NK-92 treated with Interleukin-12 subunit alpha and Interleukin-12 subunit beta, amount 100 ng/mL, for 24 hours (cell line): ENCODE data around the gene OR2H1.
"Not testable (repeated sequence)": the region's sequence is repeated elsewhere in the genome, so short reads cannot be mapped to it uniquely, and the experiment has no call there.

Source experiments
- DNase-seq: peaks from one replicate; lab custom pipeline; 2025; lab: John Stamatoyannopoulos, UW

Gene OR2H1

DNA sequence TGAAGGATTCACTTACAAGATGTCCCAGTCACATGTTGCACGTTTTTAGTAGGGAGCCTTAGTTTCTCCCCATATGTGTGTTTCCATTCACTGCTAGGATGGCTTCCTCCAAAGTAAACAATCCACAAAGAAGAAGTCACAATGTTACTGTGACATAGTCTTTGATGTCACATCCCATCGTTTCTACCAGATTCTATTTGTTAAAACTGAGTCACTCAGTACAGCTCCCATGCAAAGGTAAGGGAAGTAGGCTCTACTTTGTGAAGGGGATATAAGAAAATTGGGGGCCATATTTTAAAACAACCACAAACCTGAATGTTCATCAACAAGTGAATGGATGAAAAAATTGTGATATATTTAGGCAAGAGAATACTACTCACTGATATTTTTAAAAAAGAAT is at the start of gene OR2H1, which contains the start of gene OR11A1:
OR2H1 (plus strand) TSS at position 185 of the 400 bp plus-strand sequence. CDS start 4,615 bp downstream, outside the sequence.
OR11A1 (minus strand) TSS at position 101 of the 400 bp plus-strand sequence. CDS start 29,430 bp downstream, outside the sequence.
- no peak for DNase-seq

DNA sequence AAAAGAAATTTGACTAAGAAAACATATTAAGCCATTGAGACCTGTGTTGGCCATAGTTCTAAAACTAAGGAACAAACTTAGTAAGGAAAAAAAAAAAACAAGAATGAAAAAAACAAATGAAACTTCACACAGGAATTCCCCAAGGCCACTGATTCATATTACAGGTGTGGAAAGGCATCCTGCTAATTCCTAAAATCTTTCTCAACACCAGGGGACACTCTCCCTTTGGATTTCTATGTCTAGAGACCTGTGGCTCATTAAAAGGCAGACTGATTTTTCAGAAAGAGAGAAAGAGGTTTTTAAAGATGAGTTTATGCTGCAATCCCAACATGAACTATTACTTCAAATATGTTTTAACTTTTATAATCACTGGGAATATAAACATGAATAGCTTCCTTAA is 42.4 kb upstream of the OR2H1 start, which contains the start of gene OR12D1:
OR12D1 (plus strand) TSS at position 341 of the 400 bp plus-strand sequence.
- no peak for DNase-seq

DNA sequence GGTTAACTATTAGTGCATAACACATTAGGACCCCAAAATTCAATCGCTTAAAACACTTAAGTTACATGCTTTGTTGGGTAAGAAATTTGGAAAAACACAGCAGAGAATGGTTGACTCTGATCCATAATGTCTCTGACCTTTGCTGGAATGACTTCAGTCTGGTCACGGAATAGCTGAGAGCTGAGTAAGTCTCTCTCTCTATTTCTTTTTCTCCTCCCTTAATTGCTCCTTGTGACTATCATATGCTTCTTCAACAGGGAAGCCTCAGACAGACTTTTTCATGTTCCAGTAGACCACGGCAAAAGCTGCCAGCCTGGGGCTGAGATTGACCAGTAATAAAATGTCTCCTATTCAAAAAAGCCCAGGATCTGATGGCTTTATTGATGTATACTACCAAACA is 37.4 kb upstream of the OR2H1 start:
- no peak for DNase-seq

DNA sequence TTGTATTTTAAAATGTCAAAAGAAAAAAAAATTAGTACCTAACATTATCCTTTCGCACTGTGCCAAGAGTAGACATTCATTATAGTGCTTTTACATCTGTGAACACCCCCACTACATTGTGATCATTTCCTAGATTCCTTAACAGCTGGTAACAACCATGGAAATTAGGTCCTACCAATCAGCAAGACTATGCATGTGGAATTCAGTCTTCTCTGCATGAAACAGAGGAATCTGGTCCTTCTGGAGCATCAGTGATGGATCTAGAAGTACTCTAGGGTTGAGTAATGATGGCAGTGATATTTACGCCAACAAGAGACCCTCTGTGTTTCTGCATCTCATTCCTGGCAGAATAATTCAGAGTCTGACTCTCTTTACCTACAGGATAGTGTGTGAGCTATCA is 32.8 kb upstream of the OR2H1 start:
- DNase-seq: no peak

DNA sequence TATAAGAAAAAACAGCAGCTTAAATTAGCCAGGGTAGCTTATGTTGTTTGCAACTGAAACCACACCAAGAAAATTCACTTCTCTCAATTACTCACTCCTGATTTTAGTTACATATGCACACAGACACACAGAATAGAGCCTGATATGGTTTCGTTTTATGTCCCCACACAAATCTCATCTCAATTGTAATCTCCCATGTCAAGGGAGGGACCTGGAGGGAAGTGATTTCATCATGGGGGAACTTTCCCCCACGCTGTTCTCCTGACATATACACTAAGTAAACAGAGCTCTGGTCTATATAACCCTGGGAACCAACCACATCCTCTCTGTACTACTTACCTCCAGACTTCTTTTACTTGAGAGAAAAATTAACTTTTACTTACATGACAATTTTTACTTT is 32.4 kb upstream of the OR2H1 start:
- DNase-seq: no peak

DNA sequence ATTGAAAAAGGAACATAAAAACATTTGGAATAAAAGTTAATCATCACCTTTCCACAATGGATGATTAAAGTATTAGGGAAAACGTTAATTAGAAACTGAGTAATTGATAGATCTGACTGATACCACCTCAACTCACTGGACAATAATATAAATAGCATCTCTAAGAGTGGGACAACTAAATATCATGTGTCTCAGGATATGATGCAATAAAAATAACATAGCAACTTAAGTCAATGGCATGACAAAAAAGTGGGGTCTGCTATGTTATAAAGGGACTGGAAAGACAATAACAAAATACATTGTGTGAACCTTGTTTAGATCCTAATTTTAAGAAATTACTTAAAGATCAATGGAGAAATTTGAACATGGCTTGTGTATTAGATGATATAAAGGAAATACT is 31.9 kb upstream of the OR2H1 start:
- no peak for DNase-seq

DNA sequence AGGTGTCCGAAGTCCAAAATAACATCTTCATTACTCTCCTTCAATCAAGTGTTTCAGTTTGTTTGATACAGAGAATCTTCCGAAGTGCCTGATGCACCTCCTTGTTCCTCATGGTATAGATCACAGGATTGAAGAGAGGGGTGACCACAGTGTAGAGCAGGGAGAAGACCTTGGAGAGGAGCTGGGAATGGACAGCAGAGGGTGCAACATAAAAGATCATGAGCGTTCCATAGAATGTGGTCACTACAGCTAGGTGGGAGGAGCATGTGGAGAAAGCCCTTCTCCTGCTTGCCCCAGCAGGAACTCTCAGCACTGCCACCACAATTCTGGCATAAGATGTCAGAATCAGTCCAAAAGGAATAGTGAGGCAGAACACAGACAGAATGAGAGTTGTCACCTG is 30.3 kb upstream of the OR2H1 start:
- no peak for DNase-seq

DNA sequence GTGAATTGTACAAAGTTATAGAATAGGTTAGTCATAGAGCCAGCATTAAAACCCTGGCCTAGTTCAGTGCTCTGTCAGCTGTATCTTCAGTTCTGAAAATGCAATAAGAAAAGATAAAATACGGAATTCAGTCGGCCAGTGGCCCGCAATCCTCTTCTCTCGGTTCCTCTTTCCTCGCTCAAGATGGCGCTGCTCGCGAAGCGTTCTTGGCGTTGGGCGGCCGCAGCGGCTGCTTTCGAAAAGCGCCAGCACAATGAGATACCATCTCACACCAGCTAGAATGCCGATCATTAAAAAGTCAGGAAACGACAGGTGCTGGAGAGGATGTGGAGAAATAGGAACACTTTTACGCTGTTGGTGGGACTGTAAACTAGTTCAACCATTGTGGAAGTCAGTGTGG is 20.2 kb upstream of the OR2H1 start:
- DNase-seq: not testable (repeated sequence)

DNA sequence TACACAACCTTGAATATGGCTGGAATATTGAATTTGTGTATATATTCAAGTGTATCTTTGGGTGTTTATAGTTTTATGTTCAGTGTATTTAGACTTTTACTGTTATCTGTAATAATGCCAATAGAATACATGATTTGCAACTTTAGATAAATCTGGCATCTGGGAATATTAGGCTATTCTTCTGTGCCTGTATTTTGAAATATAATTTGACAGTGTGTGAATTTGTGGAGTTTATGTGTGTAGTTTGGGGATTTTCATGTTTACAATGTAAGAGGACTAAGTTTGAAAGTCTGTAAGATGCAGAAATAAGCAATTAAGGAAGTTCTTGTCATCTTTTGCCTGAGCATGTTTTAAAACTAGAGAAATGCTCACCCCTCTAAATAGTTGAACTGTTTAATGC is 17.9 kb upstream of the OR2H1 start, which contains the start of gene OR10C1:
OR10C1 (plus strand) TSS at position 301 of the 400 bp plus-strand sequence. CDS start 710 bp downstream, outside the sequence.
- no peak for DNase-seq

DNA sequence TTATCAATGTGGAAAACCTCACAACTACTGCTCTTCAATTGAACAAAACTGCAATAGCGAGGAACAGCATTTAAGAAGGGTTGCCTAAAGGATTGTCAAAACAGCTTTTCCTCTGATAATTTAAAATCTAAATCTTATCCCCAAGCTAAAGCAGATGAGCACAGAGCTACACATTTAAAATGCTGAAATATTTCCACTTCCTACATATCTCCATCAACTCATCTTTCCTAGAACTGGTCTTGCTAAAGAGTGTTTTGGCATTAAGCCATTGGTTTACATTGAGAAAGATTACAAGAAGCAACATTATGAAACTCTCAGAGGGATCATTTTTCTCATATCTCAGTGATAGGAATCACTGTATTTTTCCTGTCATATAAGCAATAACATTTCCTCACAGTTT is 14.2 kb upstream of the OR2H1 start:
- DNase-seq: no peak

DNA sequence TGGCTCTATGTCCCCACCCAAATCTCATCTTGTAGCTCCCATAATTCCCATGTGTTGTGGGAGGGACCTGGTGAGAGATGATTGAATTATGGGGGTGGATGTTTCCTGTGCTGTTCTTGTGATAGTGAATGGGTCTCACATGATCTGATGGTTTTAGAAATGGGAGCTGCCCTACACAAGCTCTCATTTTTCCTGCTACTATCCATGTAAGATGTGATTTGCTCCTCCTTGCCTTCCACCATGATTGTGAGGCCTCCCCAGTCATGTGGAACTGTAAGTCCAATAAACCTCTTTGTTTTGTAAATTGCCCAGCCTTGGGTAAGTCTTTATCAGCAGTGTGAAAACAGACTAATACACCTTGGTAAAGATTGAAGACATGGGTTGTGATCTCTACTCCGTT is 12.9 kb upstream of the OR2H1 start:
- not testable (repeated sequence) for DNase-seq

DNA sequence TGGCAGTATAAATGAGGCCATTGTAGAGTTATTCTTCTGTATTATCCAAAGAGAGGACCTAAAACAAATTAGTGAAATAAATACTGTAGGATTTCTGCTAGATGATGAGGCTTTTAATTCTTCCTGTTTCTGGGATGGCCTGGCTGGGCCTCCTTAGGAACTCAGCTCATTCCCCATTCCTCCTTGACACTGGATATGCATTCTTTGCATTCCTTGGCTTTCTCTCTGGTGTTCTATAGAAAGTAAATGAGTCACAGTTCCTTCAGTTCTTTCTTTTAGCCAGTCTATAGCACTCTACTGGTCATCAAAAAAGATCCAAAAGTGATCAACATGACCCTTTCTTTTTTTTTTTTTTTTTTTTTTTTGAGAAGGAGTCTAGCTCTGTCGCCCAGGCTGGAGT is 9.3 kb upstream of the OR2H1 start:
- no peak for DNase-seq

DNA sequence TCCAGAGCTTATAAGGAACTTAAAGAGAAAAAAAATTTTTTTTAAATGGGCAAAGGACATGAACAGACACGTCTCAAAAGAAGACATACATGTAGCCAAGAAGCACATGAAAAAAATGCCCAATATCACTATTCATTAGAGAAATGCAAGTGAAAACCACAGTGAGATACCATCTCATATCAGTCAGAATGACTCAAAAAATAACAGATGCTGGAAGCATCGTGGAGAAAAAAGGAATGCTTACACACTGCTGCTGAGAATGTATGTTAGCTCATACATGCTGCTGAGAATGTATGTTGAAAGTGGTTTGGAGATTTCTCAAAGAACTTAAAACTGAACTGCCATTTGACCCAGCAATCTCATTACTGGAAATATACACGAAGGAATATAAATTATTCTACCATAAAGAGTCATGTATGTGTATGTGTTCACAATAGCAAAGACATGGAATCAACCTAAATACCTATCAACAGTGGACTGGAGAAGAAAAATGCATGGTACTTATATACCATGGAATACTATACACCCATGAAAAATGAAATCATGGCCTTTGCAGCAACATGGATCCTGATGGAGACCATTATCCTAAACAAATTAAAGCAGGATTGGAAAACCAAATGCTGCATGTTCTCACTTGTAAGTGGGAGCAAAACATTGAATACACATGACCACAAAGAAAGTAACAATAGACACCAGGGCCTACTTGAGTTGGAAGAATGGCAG is 5.3 kb upstream of the OR2H1 start:
- DNase-seq: no peak

DNA sequence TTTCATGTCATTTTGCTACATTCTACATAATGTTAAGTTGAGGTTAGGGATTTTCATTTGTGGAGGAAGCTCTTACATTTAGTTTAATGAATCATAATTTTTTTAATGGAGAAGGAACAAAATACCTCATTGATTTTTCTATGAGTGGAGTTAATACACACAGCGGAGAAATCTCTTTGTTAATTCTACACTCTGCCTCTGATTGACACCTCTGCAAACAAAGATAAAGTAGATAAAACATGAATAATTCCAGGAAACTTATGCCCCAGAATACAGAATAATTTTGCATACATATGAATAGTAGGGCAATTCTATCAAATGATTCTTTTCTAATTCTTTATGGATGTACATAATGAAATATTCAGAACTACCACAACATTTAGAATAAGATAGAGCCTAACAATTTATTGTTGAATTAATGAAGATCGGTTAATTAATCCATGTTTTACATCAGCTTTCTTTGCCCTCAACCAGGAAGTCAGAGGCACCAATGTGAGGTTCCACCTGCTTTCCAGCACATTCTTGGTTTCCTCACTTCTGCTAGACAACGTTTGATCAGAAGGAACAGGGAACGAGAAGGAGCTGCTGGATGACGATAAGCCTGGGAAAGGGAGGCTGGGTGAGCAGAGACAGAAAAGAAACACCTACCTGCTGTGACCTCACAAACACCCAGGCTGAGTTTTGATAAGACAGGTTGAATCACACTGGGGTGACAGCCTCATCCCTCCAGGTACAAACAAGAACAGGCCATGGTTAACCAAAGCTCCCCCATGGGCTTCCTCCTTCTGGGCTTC is 4.3 kb downstream of the OR2H1 start:
- no peak for DNase-seq

DNA sequence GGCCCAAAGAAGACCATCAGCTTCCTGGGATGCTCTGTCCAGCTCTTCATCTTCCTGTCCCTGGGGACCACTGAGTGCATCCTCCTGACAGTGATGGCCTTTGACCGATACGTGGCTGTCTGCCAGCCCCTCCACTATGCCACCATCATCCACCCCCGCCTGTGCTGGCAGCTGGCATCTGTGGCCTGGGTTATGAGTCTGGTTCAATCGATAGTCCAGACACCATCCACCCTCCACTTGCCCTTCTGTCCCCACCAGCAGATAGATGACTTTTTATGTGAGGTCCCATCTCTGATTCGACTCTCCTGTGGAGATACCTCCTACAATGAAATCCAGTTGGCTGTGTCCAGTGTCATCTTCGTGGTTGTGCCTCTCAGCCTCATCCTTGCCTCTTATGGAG is 5.1 kb downstream of the OR2H1 start:
- no peak for DNase-seq

DNA sequence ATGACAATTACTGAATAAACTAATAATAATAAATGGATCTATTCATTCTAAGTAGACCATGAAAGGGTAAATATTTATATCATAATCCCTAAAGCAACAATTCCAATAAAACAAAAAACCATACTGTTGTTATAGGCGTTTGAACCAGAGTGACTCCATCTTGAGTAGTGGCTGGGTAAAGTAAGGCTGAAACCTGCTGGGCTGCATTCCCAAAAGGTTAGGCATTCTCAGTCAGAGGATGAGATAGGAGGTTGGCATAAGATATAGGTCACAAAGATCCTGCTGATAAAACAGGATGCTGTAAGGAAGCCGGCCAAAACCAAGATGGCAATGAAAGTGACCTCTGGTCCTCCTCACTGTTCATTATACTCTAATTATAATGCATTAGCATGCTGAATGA is 8.3 kb downstream of the OR2H1 start:
- DNase-seq: no peak

DNA sequence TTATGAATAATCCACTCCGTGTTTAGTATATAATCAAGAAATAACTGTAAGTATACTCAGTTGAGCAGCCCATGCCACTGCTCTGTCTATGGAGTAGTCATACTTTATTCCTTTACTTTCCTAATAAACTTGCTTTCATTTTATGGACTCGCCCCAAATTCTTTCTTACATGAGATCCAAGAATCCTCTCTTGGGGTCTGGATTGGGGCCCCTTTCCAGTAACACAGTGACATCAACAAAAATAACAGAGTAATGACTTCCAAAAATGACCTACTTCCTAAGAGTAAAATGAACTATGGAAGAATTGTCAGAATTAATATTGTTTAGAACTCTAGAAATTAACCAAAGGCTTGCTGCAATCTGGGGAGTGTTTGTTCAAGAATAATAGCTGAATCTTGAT is 8.8 kb downstream of the OR2H1 start:
- DNase-seq: no peak

DNA sequence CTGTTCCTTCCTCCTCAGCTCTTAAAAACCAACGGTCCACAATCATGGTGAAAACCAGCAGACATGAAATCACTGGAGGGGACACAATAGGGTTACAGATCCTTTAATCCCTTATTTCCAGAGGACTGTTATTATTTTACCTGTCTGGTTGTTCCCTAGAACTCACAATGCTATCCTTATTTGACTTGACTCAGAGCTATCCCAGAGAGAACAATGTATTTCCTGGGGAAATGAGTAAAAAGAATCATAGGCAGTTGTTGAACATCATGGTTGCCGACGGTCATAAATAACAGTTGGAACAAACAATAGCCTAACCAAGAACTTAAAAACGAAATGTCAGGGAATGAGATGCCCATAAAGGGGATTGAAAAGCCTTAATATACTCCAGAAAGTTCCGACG is 9.3 kb downstream of the OR2H1 start:
- DNase-seq: no peak

DNA sequence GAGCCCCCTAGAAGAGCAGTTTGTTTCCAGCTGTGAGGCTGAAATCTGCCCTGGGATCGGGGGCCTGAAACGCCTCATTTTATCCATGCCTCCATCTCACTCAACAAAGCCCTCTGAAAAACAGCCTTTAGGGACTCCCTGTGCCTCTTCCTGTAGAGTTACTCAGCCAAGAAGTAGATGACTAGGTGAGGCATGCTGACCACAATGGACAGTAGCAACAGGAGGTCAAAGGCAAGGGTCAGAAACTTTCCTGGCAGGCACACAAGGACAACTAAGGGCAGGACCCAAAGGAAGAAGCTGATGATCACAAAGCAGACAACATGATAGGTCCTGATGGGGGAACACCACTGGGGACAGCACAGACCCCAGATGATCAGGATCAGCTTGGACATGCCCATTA is 18.0 kb downstream of the OR2H1 start:
- DNase-seq: no peak

DNA sequence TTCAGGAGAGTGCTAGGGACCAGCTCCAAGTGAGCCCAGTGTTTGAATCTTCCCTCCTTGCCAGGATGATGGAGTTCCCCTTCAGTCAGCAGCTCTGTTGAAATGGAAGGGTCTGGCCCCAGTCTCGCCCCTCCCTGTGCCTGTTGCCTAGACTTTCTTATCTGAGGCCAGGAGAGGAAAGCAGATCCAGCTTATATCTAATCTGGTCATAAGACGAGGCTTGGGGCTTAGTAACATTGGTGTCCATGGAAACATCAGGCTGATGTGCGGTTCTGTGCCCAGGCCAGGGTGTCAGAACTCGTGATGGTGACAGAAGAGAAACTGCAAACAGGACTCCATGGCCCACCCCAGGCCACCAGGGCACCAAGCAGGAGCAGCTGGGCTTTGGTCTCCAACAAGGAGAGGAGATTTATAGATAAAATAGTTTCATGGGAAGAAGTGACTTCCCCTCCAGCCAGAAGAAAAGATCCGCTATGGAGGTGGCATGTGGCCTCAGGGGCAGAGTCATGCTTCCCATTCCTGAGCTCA is 21.0 kb downstream of the OR2H1 start:
- DNase-seq: no peak

DNA sequence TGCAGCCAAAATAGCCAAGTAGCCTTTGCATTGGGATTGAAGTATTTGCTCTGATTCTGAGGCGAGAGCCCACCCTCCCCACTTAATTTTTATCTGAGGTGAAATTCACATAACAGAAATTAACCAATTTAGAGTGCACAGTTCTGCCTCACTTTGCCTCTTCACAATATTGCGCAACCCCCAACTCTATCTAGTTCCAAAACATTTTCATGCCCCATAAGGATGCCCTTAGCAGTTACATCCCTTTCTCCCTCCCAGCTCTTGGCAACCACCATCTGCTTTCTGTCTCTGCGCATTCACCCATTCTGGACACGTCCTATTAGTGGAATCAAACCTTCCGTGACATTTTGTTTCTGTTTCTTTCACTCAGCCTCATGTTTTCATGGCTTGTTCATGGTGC is 21.8 kb downstream of the OR2H1 start:
- DNase-seq: no peak

DNA sequence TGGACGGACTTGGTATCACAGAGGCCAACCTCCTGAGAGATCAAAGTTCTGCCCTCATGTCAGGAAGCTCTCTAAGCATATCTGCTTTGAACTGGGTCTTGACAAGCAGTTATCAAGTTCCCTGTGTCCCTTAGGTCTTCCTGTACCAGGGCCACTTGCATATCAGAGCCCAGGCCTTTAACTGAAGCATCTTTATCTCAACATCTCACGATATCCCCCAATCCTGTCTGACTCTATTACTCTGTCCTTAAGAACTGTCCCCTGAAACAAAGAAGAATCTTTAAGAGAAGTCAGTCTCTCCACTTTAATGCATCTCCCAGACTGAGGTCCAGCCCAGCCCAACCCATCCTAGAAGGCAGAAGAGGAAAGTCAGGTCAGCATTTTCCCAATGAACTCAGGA is 22.6 kb downstream of the OR2H1 start:
- DNase-seq: no peak

DNA sequence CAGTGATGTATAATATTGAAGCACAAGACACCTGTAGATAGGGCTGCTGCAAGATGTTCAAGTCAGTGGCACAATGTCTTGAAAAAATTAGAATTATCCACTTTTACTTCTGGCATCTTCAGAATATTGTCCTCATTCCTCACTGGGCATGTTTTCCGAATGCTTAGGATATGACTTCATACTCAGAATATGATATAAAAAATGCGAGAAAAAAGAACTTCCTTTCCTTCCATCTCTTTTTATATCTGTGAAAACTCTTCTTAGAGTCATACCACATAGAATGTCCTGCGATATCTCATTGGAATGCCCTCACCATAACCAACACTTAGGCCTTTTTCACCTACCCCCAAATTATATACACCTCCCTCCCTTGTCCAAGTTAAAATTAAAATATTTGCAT is 26.2 kb downstream of the OR2H1 start:
- DNase-seq: no peak
